GM06990 (cell line): ENCODE data around the gene CEP192.

Experiments used
- DNase-seq: peaks from one replicate; pipeline ENCODE4 v3.0.0-alpha.2; 2011; ENCODE audit not compliant: insufficient read length; ENCODE audit errors: extremely low read depth
- H3K27me3 ChIP-seq: replicated peaks from 2 replicates; pipeline ENCODE4 v1.6.0; 2011; ENCODE audit warnings: low read length; ENCODE audit not compliant: control insufficient read depth, insufficient read depth
- H3K36me3 ChIP-seq: 2 replicates; pipeline ENCODE4 v1.5.1; 2011; ENCODE audit warnings: low read length; ENCODE audit not compliant: control insufficient read depth, insufficient read depth
- H3K4me3 ChIP-seq: replicated peaks from 2 replicates; pipeline ENCODE4 v1.5.1; 2011; ENCODE audit warnings: low read depth, mild to moderate bottlenecking, control low read depth, low read length
- CTCF ChIP-seq: IDR thresholded peaks from 2 replicates; pipeline ENCODE4 v1.5.1; 2011; ENCODE audit warnings: low read length, control low read depth, mild to moderate bottlenecking, inconsistent platforms; ENCODE audit not compliant: insufficient read depth, poor library complexity, severe bottlenecking

CEP192 gene

GRCh38 chr18:13125191-13125590 is 134.0 kb downstream of the CEP192 start:
- Histone ChIP-seq H3K36me3 (peaks cover 11% of the 10 kb centered on the region), H3K27me3 (no peaks in the 10 kb centered on the region), H3K4me3 (no peak overlapping the region)
- DNase-seq: no peak
- TF ChIP-seq CTCF: no peak

GRCh38 chr18:13126966-13127598 is 135.9 kb downstream of the CEP192 start:
- H3K27me3 ChIP-seq: no peaks in the 10 kb centered on the region
- H3K4me3 ChIP-seq: no peak overlapping the region
- no peak for TF ChIP-seq CTCF
- no peak for DNase-seq
- H3K36me3 ChIP-seq: peaks cover 9% of the 10 kb centered on the region

- H3K27me3 ChIP-seq: no peaks in the 10 kb centered on the region
- DNase-seq: no peak
- H3K4me3 ChIP-seq: no peak overlapping the region
- no peak for TF ChIP-seq CTCF
- H3K36me3 ChIP-seq: peaks cover 7% of the 10 kb centered on the region
Measured at GRCh38 chr18:13131283-13131682, 140.1 kb downstream of the CEP192 start.

GRCh38 chr18:13134551-13135401 is 143.6 kb downstream of the CEP192 start:
- no peak overlapping the region for H3K4me3 ChIP-seq
- no peaks in the 10 kb centered on the region for H3K27me3 ChIP-seq
- no peak for TF ChIP-seq CTCF
- no peak for DNase-seq
- peaks cover 2% of the 10 kb centered on the region; the same call in 1 of the 2 replicates for H3K36me3 ChIP-seq

GRCh38 chr18:13136056-13136903 is 145.1 kb downstream of the CEP192 start:
- Histone ChIP-seq H3K27me3 (no peaks in the 10 kb centered on the region), H3K36me3 (no peaks in the 10 kb centered on the region), H3K4me3 (peak overlapping the region; percentile 64)
- DNase-seq: peak; percentile 36
- no peak for TF ChIP-seq CTCF
